ENCODE measurements around the gene INSIG1. TPM values are rescaled to one million over a fixed set of nuclear protein-coding genes. Genes with fewer than 3 reads are reported as not detected.

Gene INSIG1
- 54.7 TPM for total RNA-seq (2021; ENCODE audit: unreplicated experiment)
- 38.7 and 45.5 TPM in 2 replicates for polyA plus RNA-seq (2012)
- Bru-seq, nascent RNA: percentile 57 among the genes with signal in this experiment
- percentile 58 among the genes with signal in this experiment for BruChase-seq, experiment 1, labeled RNA remaining after a 6-hour chase
- percentile 67 among the genes with signal in this experiment for BruChase-seq, experiment 2, labeled RNA remaining after a 2-hour chase
- long read RNA-seq, transcript INSIG1-201 (6 exons, 3,010 nt): major isoform, 87 of 178 reads
- long read RNA-seq, transcript INSIG1-202 (4 exons, 1,127 nt): minor isoform, 5 of 178 reads
- long read RNA-seq, partial matches to known transcripts: 27 of 178 reads
- long read RNA-seq, other reads (novel, unspliced or antisense): 55 of 178 reads

- H3K36me3 ChIP-seq (ENCODE audit: control insufficient read depth in 1 of 2, insufficient read depth in 2 of 2, low read length in 2 of 2): peaks cover 5 to 7% of the 10 kb centered on the region in 2 experiments; a peak in 3 of 4 replicates
- no peak within 1 kb of the TSS for H2AFZ ChIP-seq (ENCODE audit: low read depth, low read length, poor library complexity, severe bottlenecking)
- peak within 1 kb of the TSS; percentile 82 for H3K9ac ChIP-seq (ENCODE audit: low read length)
- RAD21 ChIA-PET (ENCODE audit: low non-redundant PET in 1 of 2, low total read pairs in 2 of 2, uncharacterized antibody in 2 of 2, unreplicated experiment in 2 of 2): no interaction called here
- peak; percentile 85 for ATAC-seq
- no TSS peak for BruUV-seq (replicated peaks)
- no peaks in the 10 kb centered on the region for H3K9me2 ChIP-seq (ENCODE audit: insufficient read depth)
- peaks cover 21% of the 10 kb centered on the region for H3K79me2 ChIP-seq (ENCODE audit: insufficient read depth, low read length)
- peak; percentile 75 for DNase-seq (ENCODE audit: low read depth, low spot score)
- H3K4me1 ChIP-seq (ENCODE audit: control insufficient read depth in 1 of 2, insufficient read depth in 2 of 2, low read length in 2 of 2): peaks cover 20 to 40% of the 10 kb centered on the region in 2 experiments
- no peaks in the 10 kb centered on the region for H4K20me1 ChIP-seq (ENCODE audit: insufficient read depth)
- no peaks in the 10 kb centered on the region for H3K27me3 ChIP-seq (ENCODE audit: insufficient read depth, low read length)
- POLR2A ChIA-PET: interaction anchor here (1.0 kb wide), 2 partner anchors 87 to 92 kb away, joined by 3 to 9 read pairs; no protein-coding TSS in a partner anchor
- peak within 1 kb of the TSS; percentile 90 for H3K27ac ChIP-seq (ENCODE audit: low read depth, low read length)
- CTCF ChIA-PET: interaction anchor here (1.0 kb wide), 1 partner anchor 370 kb away, joined by 4 read pairs; no protein-coding TSS in a partner anchor
- intact Hi-C loops (cut with micrococcal nuclease): loop anchor here (2.0 to 5.0 kb wide), 3 partner anchors 93 to 293 kb away; no protein-coding TSS in a partner anchor
- H3K4me3 ChIP-seq (replicated peaks in 1 of 2; ENCODE audit: low read depth in 1 of 2, low read length in 2 of 2): peak within 1 kb of the TSS; percentile 64 to 78
- H3K4me2 ChIP-seq (ENCODE audit: low read length): peak within 1 kb of the TSS; percentile 98
- H3K9me3 ChIP-seq (ENCODE audit: control insufficient read depth in 1 of 2, insufficient read depth in 1 of 2, low read depth in 1 of 2, low read length in 2 of 2): no peaks in the 10 kb centered on the region
- TF ChIP-seq CBX3 (IDR thresholded peaks at IDR 0.05; ENCODE audit: low read depth): no peak
- TF ChIP-seq EZH2 (IDR thresholded peaks at IDR 0.05): no peak
- peak; percentile 87 for TF ChIP-seq POLR2AphosphoS5 (IDR thresholded peaks at IDR 0.05; ENCODE audit: low read depth, low read length)
- no peak for TF ChIP-seq SRF (IDR thresholded peaks at IDR 0.05; ENCODE audit: low read depth)
- peak; percentile 87 for TF ChIP-seq POLR2A (IDR thresholded peaks at IDR 0.05; ENCODE audit: borderline replicate concordance, extremely low read depth, insufficient read depth, insufficient read length)
- TF ChIP-seq TCF7L2 (IDR thresholded peaks at IDR 0.05; ENCODE audit: borderline replicate concordance, extremely low read depth, insufficient read depth, insufficient read length): peak; percentile 32
- TF ChIP-seq MAX (IDR thresholded peaks at IDR 0.05): no peak
- TF ChIP-seq EGR1 (IDR thresholded peaks at IDR 0.05; ENCODE audit: low read depth): no peak
- no peak for TF ChIP-seq ATF3 (IDR thresholded peaks at IDR 0.05)
- no peak for TF ChIP-seq ELF1 (IDR thresholded peaks at IDR 0.05; ENCODE audit: borderline replicate concordance, low read depth)
- no peak for TF ChIP-seq ZNF274 (IDR thresholded peaks at IDR 0.05; ENCODE audit: low read depth, low read length)
- TF ChIP-seq SP1 (IDR thresholded peaks at IDR 0.05; ENCODE audit: low read depth): no peak
- no peak for TF ChIP-seq CTCF (IDR thresholded peaks at IDR 0.05 in 2 of 3, conservative IDR thresholded peaks at IDR 0.05 in 1 of 3; ENCODE audit: borderline replicate concordance in 1 of 3, insufficient read depth in 1 of 3, low read depth in 2 of 3, low read length in 2 of 3)
- no peak for TF ChIP-seq EZH2phosphoT487 (IDR thresholded peaks at IDR 0.05; ENCODE audit: borderline replicate concordance)
- TF ChIP-seq FOSL1 (IDR thresholded peaks at IDR 0.05; ENCODE audit: low read depth): no peak
- TF ChIP-seq ZBTB33 (IDR thresholded peaks at IDR 0.05; ENCODE audit: extremely low read depth, insufficient replicate concordance, low read length): no peak
- peak; percentile 46; the same call in 1 of the 2 replicates for TF ChIP-seq ZFX (IDR thresholded peaks at IDR 0.05)
- TF ChIP-seq YY1 (IDR thresholded peaks at IDR 0.05; ENCODE audit: extremely low read depth, insufficient replicate concordance, low read depth, low read length): peak; percentile 65
- TF ChIP-seq SIN3A (IDR thresholded peaks at IDR 0.05; ENCODE audit: low read depth): no peak
- TF ChIP-seq RAD21 (IDR thresholded peaks at IDR 0.05; ENCODE audit: low read depth): no peak
Measured at GRCh38 chr7:155297517-155298287, at the start of gene INSIG1. Gene INSIG1, plus strand, starts transcription at chr7:155297878. Its CDS starts 408 bp downstream, at chr7:155298286.

Measured in HCT116 (cell line).